Naive B cell (primary cell): ENCODE results near the gene RBM20. TPM values are rescaled to one million over a fixed set of nuclear protein-coding genes. Genes with fewer than 3 reads are reported as not detected.

Source experiments
- ATAC-seq, 2 donors: fragments of 150-1000 bp; cut with Tn5 transposase; 2 replicates each; pipeline ENCODE4 v1.10.0; 2021; ENCODE audit warnings: low read depth in 2 of 2, mild to moderate bottlenecking in 2 of 2, moderate library complexity in 2 of 2
- DNase-seq: peaks from one replicate; pipeline ENCODE4 v3.0.0; 2022
- H3K27ac Mint-ChIP-seq, 6 donors: one replicate each; pipeline ENCODE4 v1.8.0; 2020 to 2022; ENCODE audit warnings: mild to moderate bottlenecking in 6 of 6, mixed read lengths in 6 of 6, moderate library complexity in 5 of 6, inconsistent platforms in 2 of 6
- H3K27me3 Mint-ChIP-seq, 3 donors: one replicate each; pipeline ENCODE4 v1.8.0; 2021 to 2022; ENCODE audit warnings: mixed read lengths in 3 of 3, mild to moderate bottlenecking in 1 of 3
- H3K36me3 Mint-ChIP-seq, 2 donors: one replicate each; pipeline ENCODE4 v1.8.0; 2020 to 2022; ENCODE audit warnings: mixed read lengths in 2 of 2, inconsistent platforms in 1 of 2, mild to moderate bottlenecking in 1 of 2
- H3K4me1 Mint-ChIP-seq, 3 donors: one replicate each; pipeline ENCODE4 v1.8.0; 2020 to 2022; ENCODE audit warnings: mixed read lengths in 3 of 3, inconsistent platforms in 1 of 3, mild to moderate bottlenecking in 1 of 3, moderate library complexity in 1 of 3
- H3K4me3 Mint-ChIP-seq, 8 donors: one replicate each; pipeline ENCODE4 v1.8.0; 2020 to 2022; ENCODE audit warnings: mild to moderate bottlenecking in 8 of 8, mixed read lengths in 8 of 8, moderate library complexity in 8 of 8, inconsistent platforms in 2 of 8
- H3K9me3 Mint-ChIP-seq, 7 donors: one replicate each; pipeline ENCODE4 v1.8.0; 2020 to 2022; ENCODE audit warnings: mixed read lengths in 7 of 7, mild to moderate bottlenecking in 5 of 7, inconsistent platforms in 2 of 7, moderate library complexity in 1 of 7
- polyA plus RNA-seq, 6 donors: library from polyadenylated mRNA; unstranded; fragments of 300-500 nt; fragmentation: Illumina TruSeq; gene quantifications; one replicate each; pipeline ENCODE4 v1.2.3, GENCODE V29; 2021; ENCODE audit warnings: low read depth in 6 of 6

RBM20 gene
- polyA plus RNA-seq, 6 donors from 2014 or later: 0.05 TPM; not detected in 5

DNA sequence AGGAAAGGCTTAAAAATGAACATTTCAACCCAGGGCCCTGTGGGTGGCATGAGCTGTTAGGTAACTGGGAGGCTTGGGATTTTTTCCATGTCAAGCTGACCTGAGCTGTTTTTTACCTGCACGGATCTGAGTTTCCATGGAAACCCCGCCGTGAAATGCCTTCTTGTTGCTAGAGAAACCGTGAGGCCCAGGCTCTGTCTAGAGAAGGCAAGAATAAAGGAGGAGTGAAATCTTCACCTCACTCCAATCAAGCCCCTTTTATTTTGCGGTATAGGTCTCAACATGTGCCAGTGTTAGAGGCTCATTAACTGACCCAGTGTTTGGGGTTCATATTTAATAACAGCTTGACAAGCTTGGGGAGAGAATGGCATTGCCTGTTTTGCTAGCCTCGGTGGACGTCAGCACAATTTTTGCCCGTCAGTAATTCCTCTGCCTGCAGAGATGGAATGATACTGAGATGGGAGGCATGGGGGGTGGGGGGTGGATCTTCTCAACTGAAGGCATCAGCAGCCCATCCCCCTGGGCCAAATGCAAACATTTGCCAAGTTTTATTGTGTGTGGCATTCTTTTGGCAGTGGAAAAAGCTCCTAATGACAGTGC is 178.7 kb downstream of the RBM20 start:
- Mint-ChIP-seq H3K36me3 (no peaks in the 10 kb centered on the region), H3K27ac (no peak overlapping the region), H3K27me3 (no peaks in the 10 kb centered on the region), H3K4me1 (peaks cover 13 to 30% (median 21%) of the 10 kb centered on the region in 3 donors), H3K4me3 (no peak overlapping the region), H3K9me3 (no peaks in the 10 kb centered on the region)
- ATAC-seq: no peak
- no peak for DNase-seq

DNA sequence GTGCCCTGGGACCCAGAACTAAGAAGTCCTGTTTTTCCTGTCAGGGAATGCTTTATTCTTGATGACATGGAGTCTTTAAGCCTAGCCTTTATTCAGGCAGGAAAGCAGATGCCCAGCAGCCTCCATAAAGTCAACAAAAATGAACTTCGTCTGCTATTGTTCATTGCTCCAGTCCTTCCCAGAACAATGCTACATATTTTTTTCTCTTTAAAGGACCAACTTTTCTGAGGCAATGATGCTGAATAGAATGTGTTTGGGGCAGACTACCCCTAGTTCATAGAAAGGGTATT is 180.0 kb downstream of the RBM20 start:
- Mint-ChIP-seq H3K27ac (no peak overlapping the region), H3K9me3 (no peaks in the 10 kb centered on the region), H3K36me3 (no peaks in the 10 kb centered on the region), H3K4me3 (no peak overlapping the region), H3K4me1 (peaks cover 12 to 26% (median 13%) of the 10 kb centered on the region in 3 donors), H3K27me3 (no peaks in the 10 kb centered on the region)
- no peak for ATAC-seq
- no peak for DNase-seq

DNA sequence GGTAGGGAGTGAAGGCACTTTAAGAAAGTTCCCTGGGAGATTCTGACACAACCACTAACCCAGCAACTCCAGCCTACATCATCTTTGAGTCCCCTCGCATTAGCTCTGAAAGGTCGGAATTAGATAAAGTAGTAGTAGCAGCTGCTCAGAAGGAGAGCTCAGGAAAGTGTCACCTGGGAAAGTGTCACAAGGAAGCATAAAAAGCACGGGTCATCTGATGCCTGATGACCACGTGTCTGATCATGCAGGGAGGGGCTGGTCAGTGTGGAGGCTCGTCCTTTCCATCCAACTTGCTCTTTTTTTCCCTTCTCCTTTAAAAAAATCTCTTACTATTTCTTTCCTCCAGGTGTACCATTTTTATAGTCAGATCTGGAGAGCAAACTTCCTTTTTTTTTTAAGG is 180.5 kb downstream of the RBM20 start:
- Mint-ChIP-seq H3K36me3 (no peaks in the 10 kb centered on the region), H3K27ac (peak overlapping the region in 3 of 6 donors; percentile 22 to 62 (median 31)), H3K9me3 (no peaks in the 10 kb centered on the region), H3K4me1 (peaks cover 14 to 29% (median 15%) of the 10 kb centered on the region in 3 donors), H3K4me3 (no peak overlapping the region), H3K27me3 (no peaks in the 10 kb centered on the region)
- DNase-seq (no peak), ATAC-seq (no peak)

DNA sequence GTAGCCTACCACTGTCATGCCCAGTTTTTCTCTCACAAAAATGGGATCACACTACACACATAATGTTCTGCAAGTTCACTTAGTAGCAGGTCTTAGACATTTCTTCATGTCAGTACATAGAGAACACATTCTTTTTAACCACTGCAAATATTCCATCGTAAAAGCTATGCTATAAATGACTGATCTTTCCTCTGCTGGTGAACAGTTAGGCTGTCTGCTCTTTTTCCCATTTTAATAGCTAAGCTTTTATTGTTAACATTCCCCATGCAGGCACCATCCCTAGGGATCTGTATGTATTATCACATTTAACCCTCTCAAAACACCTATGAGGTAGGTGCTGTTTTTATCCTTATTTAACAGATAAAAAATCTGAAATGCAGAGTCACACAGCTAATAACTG is 181.4 kb downstream of the RBM20 start:
- DNase-seq (no peak), ATAC-seq (no peak)
- H3K4me3 Mint-ChIP-seq: no peak overlapping the region
- no peaks in the 10 kb centered on the region for H3K27me3 Mint-ChIP-seq
- H3K9me3 Mint-ChIP-seq: no peaks in the 10 kb centered on the region
- H3K27ac Mint-ChIP-seq: no peak overlapping the region
- H3K36me3 Mint-ChIP-seq: no peaks in the 10 kb centered on the region
- H3K4me1 Mint-ChIP-seq: peaks cover 22 to 38% (median 24%) of the 10 kb centered on the region in 3 donors

DNA sequence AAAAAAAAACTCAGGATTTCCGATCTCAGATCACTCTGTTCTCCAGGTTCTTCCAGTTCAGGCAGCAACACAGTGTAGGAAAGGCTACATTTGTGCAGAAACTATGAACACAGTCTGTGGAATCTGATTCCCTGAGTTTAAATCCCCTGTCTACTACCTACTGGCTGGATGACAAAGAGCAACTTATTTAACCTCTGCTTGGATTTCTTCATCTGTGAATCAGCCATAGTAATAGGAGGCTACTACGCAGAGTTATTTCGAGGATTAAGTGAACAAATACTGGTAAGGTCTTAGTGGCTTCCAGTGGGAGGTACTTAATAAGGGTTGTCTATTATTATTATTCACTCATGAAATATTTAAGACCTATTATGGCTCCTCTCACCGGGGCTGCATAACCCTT is 183.3 kb downstream of the RBM20 start:
- no peak for DNase-seq
- Mint-ChIP-seq H3K36me3 (no peaks in the 10 kb centered on the region), H3K9me3 (no peaks in the 10 kb centered on the region), H3K4me1 (peaks cover 20 to 38% (median 34%) of the 10 kb centered on the region in 3 donors), H3K27ac (no peak overlapping the region), H3K4me3 (no peak overlapping the region), H3K27me3 (no peaks in the 10 kb centered on the region)
- ATAC-seq: no peak

DNA sequence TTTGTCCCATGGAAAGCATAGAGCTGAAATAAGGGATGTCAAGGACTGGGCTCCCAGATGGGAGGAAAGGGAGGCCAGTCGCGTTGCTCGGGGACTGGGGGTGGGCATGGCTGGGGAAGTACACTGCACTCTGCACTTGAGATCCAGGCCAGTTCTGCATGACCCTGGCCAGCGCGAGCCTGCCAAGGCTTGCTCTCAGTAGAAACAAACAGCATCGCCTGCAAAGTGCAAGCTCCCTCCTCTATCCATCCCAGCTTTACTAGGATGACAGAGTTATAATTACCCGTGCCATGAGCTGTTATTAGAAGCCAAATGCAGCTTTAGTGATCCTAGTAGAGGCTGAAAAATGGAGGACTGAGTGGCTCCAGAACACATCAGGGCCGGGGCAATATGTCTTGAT is 183.7 kb downstream of the RBM20 start:
- no peaks in the 10 kb centered on the region for H3K9me3 Mint-ChIP-seq
- peak overlapping the region in 2 of 6 donors; percentile 16 to 61 for H3K27ac Mint-ChIP-seq
- no peak overlapping the region for H3K4me3 Mint-ChIP-seq
- H3K27me3 Mint-ChIP-seq: no peaks in the 10 kb centered on the region
- ATAC-seq (no peak), DNase-seq (no peak)
- H3K4me1 Mint-ChIP-seq: peaks cover 20 to 34% (median 34%) of the 10 kb centered on the region in 3 donors
- no peaks in the 10 kb centered on the region for H3K36me3 Mint-ChIP-seq

DNA sequence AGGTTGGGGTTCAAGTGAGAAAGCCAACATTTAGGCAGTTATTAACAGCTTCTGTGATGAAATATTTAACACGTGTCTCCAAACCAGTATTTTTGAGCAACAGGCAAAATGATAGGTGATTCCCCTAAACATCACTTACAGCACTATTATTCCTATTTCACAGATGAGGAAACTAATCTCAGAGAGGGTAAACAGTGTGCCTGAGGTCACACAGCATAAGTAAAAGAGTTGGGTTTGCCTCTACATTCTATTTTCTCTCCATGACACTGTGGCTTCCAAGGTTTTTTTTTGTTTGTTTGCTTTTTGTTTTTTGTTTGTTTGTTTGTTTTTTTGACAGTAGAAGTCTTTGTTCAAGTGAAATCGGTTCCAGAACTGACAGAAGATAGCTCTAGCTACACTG is 184.4 kb downstream of the RBM20 start:
- ATAC-seq: no peak
- H3K27me3 Mint-ChIP-seq: no peaks in the 10 kb centered on the region
- no peaks in the 10 kb centered on the region for H3K36me3 Mint-ChIP-seq
- no peak for DNase-seq
- H3K4me3 Mint-ChIP-seq: no peak overlapping the region
- peak overlapping the region in 3 of 6 donors; percentile 41 to 61 (median 47) for H3K27ac Mint-ChIP-seq
- H3K4me1 Mint-ChIP-seq: peaks cover 20 to 34% (median 30%) of the 10 kb centered on the region in 3 donors
- H3K9me3 Mint-ChIP-seq: no peaks in the 10 kb centered on the region

DNA sequence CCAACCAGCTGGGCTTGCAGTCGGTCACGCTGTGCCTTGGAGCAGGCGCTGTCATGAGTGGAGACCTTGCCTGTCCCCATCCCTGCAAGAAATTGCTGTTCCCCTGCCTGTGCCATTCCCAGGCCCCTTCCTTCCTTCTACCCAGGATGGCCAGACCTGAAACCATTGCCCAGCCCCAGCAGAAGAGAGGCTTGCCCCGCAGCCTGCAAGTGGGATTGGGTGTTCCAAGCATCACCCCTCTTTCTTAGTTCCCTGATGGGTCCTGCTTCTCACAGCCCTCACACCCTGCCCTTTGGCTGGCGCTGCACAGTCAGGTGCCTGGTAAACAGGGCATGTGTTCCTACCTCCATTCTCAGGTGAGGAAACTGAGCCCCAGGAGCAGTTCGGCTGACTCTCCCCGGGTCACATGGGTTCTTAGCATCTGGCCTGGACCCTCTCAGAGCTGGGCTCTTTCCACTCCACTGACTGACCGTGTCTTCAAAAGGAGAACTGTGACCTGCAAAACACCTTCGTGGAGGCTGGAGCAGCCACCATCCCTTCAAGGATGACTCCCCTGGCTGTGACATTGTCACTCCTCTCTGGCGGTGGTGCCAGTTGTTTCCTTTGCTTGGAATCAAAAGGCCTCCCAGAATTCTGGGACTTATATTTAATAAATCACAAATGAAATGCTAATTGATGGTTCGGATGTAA is 185.7 kb downstream of the RBM20 start:
- Mint-ChIP-seq H3K4me3 (peak overlapping the region in 5 of 8 donors; percentile 5 to 79 (median 37)), H3K27ac (peak overlapping the region in 4 of 6 donors; percentile 4 to 92 (median 56)), H3K9me3 (no peaks in the 10 kb centered on the region), H3K4me1 (peaks cover 21 to 32% (median 31%) of the 10 kb centered on the region in 3 donors), H3K27me3 (no peaks in the 10 kb centered on the region), H3K36me3 (no peaks in the 10 kb centered on the region)
- ATAC-seq (peak; percentile 76 to 82), DNase-seq (peak; percentile 10)

DNA sequence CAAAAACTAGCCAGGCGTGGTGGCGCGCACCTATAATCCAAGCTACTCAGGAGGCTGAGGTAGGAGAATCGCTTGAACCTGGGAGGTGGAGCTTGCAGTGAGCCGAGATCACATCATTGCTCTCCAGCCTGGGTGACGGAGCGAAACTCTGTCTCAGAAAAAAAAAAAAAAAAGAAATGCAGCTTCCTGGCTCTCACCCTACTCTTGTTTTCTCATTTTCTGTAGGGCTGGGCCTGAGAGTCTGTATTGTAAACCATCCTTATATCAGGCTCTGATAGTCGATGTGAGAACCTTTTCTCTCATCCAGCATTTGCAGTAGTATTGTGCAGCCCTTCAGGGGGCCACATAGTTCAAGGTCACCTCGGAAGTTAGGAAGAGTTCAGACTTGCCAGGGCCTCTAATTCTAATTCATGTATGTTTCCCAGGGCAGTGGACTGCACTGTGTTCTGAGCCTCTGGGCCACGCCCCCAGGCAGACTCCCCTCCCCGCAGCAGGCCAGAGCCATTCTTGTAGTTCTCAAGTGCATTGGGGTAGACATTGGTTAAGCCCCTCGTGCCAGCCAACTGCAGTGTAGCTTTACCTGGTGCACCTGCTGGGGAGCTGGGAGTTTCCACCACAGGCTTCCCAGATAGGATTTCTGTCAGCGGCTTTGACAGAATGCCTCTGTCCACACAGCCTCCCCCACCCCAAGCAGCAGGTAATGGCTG is 189.3 kb downstream of the RBM20 start:
- Mint-ChIP-seq H3K27ac (peak overlapping the region in 1 of 6 donors; percentile 59), H3K4me1 (peaks cover 39 to 54% (median 45%) of the 10 kb centered on the region in 3 donors), H3K4me3 (no peak overlapping the region), H3K27me3 (no peaks in the 10 kb centered on the region), H3K36me3 (no peaks in the 10 kb centered on the region), H3K9me3 (no peaks in the 10 kb centered on the region)
- DNase-seq (no peak), ATAC-seq (no peak)

DNA sequence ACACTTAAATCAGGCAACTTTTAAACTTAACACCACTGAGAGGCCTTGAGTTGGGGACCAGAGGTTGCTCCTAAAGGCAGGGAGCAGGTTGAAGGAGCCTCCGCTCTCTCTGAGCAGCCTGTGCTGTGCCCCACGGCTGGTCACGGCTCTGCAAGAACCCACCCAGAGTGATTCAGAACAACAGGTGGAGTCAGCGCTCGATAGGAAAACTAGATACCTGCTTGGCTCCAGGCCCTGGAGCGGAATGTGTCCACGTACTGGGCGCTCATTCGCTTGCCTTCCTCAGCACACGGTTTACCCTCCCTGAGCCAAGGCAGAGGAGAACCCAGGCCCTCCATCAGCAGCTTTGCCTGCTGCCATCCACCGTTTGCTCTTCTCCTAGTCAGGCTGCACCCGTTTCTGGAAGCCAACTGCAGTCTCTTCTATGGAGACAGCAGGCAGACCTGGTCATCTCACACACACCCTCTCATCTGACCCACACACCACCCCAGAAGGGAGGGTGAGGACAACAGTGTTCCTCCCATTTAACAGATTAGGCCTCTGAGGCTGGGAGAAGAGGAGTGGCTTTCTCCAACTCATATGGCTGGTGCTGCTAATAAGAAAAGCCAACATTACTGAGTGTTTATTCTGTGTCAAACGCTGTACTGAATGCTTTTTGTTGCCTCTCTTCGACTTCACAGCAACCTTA is 189.9 kb downstream of the RBM20 start:
- Mint-ChIP-seq H3K9me3 (no peaks in the 10 kb centered on the region), H3K36me3 (no peaks in the 10 kb centered on the region), H3K4me1 (peaks cover 39 to 54% (median 45%) of the 10 kb centered on the region in 3 donors), H3K4me3 (no peak overlapping the region), H3K27ac (peak overlapping the region in 3 of 6 donors; percentile 76 to 88 (median 77)), H3K27me3 (no peaks in the 10 kb centered on the region)
- DNase-seq (no peak), ATAC-seq (no peak)

DNA sequence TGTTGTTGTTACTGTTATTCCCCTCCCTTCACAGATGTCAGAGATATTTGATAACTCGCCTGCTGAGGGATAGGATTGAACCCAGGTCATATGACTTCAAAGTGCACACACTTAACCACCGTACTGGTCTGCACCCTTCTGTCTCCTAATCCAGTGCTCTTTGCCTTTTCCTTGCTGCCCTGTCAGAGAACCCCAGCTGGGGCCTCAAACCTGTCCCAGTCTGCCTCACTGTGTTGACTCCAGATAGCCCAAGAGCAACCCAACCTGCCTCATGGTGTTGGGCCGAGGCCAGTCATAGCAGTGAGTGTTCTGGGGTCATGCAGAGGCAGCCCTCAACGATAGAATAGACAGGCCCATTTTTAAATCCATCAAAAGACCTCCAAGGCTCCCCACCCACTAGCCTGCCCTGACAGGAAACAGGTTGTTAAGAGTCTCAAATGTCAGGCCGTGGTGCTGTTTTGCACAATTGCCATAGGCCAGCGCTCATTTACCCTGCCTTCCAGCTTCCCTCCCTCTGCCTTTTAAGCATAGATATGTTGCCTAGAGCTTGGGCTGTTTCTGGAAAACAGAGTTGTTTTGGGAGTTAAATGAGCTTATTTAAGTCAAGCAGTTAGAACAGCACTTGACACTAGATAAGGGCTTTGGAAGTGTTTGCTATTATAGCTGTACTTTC is 190.6 kb downstream of the RBM20 start:
- H3K9me3 Mint-ChIP-seq: no peaks in the 10 kb centered on the region
- H3K4me3 Mint-ChIP-seq: no peak overlapping the region
- H3K36me3 Mint-ChIP-seq: no peaks in the 10 kb centered on the region
- DNase-seq (no peak), ATAC-seq (peak; percentile 41 to 51)
- H3K27me3 Mint-ChIP-seq: no peaks in the 10 kb centered on the region
- H3K4me1 Mint-ChIP-seq: peaks cover 36 to 50% (median 41%) of the 10 kb centered on the region in 3 donors
- peak overlapping the region in 4 of 6 donors; percentile 21 to 88 (median 68) for H3K27ac Mint-ChIP-seq

DNA sequence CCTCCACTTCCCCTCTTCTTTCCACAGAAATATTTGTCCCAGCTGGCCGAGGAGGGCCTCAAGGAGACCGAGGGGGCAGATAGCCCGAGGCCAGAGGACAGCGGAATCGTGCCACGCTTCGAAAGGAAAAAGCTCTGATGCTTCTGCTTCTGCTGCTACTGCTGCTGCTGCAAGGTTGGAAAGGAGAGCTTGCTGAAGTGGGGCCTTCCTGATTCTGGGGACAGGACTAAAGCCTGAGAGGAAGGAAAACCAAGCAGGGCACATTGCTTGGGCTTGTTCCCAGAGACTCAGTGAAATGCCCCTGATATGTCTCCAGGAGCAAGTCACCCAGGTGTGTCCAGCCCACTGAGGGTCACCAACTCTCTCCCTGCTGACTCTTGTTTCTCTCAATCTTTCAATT is 191.7 kb downstream of the RBM20 start:
- H3K9me3 Mint-ChIP-seq: no peaks in the 10 kb centered on the region
- ATAC-seq (no peak), DNase-seq (no peak)
- H3K27ac Mint-ChIP-seq: peak overlapping the region in 4 of 6 donors; percentile 36 to 94 (median 74)
- H3K4me3 Mint-ChIP-seq: no peak overlapping the region
- H3K27me3 Mint-ChIP-seq: no peaks in the 10 kb centered on the region
- no peaks in the 10 kb centered on the region for H3K36me3 Mint-ChIP-seq
- H3K4me1 Mint-ChIP-seq: peaks cover 33 to 46% (median 40%) of the 10 kb centered on the region in 3 donors

DNA sequence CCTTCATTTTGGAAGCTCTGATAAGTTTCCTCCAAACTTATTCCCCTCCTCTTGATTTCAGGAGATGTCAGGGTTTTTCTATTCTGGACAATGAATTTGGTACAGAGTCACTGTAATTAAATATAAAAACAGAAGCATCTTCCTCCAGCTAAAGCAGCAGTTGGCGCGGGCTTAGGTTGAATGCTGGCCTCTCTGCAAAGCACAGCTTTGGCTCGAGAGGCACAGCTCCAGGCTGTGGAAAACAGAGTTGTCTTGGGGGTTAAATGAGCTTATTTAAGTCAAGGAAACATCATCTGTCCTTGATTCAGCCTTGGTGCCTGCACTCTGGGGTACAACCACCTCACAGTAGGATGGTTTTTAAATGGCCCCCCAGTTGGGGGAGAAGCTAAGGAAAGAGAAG is 192.6 kb downstream of the RBM20 start:
- Mint-ChIP-seq H3K27me3 (no peaks in the 10 kb centered on the region), H3K36me3 (no peaks in the 10 kb centered on the region), H3K9me3 (no peaks in the 10 kb centered on the region), H3K4me1 (peaks cover 35 to 48% (median 44%) of the 10 kb centered on the region in 3 donors), H3K4me3 (no peak overlapping the region), H3K27ac (peak overlapping the region; percentile 33 to 88 (median 72))
- no peak for ATAC-seq
- no peak for DNase-seq
